SK-N-MC (cell line): ENCODE measurements around the gene SLC30A2.

Source experiments
- EZH2 ChIP-seq: fragments of 200-600 bp; sonication (generic); IDR thresholded peaks from one replicate; pipeline ENCODE4 v1.6.1; 2017; ENCODE audit warnings: antibody characterized with exemption
- FOXP2 ChIP-seq: optimal IDR thresholded peaks from 2 replicates; pipeline ENCODE3; 2011; ENCODE audit warnings: mild to moderate bottlenecking, moderate library complexity; ENCODE audit not compliant: insufficient read depth; ENCODE audit errors: extremely low read length, control extremely low read depth
- POLR2AphosphoS5 ChIP-seq: IDR thresholded peaks from 2 replicates; pipeline ENCODE4 v1.6.1; 2012; ENCODE audit warnings: mild to moderate bottlenecking, low read depth, low read length, borderline replicate concordance

DNA sequence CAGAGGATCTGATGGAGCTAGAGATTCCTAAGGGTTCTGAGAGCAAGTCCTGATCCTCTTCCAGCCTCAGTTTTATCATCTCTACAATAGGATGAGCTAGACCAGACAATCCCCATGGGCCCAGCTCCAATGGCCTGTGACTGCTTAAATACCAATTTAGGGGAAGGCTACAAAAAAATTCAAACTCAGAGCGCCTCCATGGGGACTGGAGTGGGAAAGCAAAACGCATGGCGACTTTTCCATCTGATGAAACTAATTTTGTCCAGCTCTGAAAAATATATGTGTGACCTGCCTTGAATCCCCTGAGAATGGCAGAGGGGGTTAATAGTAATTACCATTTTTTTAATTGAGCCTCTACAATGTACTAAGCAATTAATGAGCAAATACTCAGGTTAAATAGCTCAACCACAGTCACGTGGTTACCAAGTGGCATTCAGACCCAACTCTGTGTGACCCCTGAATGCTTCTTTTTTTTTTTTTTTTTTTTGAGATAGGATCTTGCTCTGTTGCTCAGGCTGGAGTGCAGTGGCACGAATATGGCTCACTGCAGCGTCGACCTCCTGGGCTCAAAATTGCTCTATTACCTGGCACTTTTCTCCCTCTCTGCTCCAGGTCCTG lies 15.9 kb downstream of the SLC30A2 start:
- no peak for TF ChIP-seq EZH2
- no peak for TF ChIP-seq POLR2AphosphoS5
- no peak for TF ChIP-seq FOXP2
